GM18519 (cell line): ENCODE results near the gene GUCD1.
"Not testable (repeated sequence)": the region's sequence is repeated elsewhere in the genome, so short reads cannot be mapped to it uniquely, and the experiment has no call there.

Experiments used
- ATAC-seq: cut with Tn5 transposase; IDR thresholded peaks from one replicate; pipeline ENCODE4 v1.9.1; 2021; ENCODE audit warnings: mild to moderate bottlenecking, moderate library complexity; ENCODE audit not compliant: unreplicated experiment, low FRiP score

Gene GUCD1

DNA sequence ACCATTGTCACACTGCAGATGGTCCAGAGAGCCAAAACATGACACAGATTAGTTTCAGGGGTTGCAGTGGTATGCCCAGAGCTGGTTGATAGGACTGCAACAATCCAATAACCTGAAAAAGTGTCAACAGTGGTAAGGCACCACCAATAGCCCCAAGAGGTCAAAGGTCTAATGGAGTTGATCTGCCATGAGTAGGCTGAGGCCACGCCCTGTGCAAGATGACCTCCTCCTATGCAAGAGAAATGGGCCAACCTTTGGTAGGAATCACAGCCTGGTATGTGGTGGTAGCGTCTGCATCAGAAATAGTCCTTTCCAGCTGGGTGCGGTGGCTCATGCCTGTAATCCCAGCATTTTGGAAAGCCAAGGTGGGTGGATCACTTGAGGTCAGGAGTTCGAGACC lies 19.6 kb downstream of the GUCD1 start:
- ATAC-seq: no peak

DNA sequence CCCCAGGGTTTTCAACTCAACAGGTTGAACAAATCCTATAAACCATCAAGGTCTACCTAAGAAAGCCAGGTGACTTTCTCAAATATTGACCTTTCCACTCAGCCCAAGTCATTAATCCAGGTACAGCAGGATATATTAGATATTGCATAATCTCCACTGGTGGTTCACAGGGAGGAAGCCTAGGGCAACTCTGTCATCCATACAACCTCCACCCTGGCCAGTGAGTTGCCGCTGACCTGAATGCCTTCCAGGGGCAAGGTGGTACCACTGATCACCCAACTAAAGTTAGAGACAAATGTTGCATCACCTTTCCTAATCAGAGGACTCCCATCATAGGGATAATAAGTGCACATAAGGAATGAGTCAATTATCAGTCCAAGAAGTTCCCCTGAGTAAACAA lies 22.9 kb downstream of the GUCD1 start:
- ATAC-seq: no peak

DNA sequence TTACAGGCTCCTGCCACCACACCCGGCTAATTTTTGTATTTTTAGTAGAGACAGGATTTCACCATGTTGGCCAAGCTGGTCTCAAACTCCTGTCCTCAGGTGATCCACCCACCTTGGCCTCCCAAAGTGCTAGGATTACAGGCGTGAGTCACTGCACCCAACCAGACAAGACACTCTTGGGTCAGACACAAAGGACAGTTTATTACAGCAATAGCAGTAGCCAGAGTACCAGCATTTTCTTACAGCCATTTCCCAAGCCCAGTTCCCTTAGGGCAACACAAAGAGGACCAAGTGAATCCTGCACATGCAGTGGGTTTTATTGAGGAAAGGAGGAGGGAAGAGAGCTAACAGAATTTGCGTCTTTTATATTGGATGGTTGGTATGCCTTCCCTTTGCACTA lies 24.0 kb downstream of the GUCD1 start:
- not testable (repeated sequence) for ATAC-seq

DNA sequence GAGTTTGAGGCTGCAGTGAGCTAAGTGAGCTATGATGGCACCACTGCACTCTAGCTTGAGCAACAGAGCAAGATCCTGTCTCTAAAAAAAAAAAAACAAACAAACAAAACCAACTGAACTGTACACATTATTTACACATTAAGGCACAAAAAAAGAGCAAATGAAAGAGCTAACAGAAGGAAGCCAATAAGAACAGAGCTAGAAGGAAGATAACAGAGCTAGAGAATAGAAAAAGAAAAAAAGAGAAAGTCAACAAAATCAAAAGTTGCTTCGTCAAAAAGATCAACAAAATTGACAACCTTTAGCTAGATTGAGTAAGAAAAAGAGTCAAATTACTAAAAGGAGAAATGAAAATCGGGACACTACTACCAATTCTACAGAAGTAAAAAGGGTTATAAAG lies 25.0 kb downstream of the GUCD1 start:
- no peak for ATAC-seq

DNA sequence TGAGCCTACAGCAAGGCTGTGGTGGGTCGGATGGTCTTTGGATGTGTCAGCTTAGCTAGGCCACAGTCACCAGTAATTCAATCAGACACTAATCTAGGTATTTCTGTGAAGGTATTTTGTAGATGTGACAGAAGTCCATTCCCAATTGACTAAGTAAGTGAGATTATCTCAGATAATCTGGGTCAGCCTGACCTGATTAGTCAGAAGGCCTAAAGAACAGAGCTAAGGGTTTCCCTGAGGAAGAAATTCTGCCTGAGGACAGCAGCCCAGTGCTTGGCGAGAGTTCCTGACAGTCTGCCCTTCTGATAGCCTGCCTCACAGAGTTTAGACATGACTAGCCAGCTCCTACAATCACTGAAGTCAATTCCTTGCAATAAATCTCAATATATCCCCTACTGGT lies 28.7 kb downstream of the GUCD1 start:
- no peak for ATAC-seq

DNA sequence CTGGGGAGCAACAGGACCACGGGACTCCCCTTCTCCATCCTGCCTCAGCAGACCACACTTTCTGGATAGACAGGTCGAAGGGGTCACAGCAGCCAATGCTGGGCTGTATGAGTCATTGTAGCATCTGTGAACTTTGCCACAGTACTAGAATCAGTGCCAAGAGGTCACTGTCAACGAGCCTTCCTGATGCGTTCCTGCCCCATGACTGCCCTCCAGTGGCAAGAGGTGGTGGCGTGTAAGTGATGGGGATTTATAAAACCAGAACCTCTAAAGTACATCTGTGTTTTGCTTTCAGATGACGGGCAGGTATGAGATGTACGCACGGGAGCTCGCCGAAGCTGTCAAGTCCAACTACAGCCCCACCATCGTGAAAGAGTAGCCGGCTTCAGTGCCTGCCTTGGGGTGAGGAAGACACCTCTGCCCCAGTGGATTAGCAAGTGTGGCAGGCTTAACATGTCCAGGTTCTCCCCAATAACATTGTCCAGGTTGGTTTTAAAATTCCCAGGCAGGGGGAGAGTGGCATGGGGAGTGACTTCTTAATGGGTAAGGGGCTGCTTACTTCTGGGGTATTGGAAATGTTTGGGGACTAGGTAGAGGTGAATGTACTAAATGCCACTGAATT lies 29.4 kb downstream of the GUCD1 start:
- no peak for ATAC-seq

DNA sequence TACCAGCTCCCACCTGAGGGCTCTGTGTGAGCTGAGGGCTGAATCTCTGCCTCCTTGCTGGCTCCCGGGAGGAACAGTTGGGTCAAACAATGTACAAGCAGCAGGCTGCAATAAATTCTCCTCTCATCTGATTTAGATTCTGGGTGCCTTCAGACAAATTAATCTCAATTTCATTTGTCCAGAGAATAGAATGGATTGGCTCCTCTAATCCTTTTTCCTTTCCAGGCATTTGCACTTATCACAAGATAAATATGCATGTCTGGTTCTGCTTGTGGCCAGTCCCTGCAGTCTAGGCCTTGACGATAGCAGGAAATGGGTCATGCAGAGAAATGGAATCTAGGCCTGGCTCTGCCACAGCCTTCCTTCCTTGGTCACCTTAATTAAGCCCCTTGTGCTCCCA lies 31.1 kb downstream of the GUCD1 start:
- no peak for ATAC-seq

DNA sequence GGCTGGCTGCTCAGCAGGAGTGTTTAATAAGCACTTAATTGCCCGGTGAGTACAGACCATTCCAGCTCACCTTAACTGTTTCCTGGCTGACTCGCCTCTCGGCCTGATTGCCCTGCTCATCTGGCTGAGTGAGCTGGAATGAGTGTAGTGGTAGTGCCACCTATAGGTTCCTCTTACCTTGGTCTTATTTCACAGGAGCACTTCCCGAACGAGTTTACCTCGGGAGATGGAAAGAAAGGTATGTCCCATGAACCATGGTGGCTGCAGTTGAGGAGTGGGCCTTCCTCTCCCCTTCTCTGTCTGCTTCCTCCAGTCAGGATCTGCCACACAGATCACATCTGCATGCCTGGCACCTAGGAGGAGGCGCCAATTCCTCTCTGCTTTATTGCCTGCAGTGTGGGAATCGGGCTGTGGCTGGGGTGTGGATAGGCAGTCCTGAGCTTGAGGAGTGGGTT lies 33.1 kb downstream of the GUCD1 start:
- no peak for ATAC-seq

DNA sequence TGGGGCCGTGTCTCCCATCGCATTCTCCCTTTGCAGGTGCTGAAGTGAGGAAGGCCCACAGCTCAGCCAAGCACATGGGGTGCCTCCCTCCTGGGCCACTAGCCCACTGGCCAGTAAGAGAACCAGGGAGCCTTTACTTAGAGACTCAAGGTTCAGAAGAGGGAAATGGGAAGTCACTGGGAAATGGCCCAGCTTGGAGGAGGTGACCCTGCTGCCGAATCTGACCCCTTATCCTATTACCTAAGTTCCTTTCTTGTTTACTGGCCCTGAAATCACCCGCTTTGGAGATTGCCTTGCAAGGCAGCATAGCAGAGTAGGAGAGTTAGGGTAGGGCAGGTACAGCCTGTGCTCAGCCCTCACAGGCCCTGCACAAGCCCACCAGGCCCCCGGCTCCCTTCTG lies 35.4 kb downstream of the GUCD1 start:
- ATAC-seq: no peak

DNA sequence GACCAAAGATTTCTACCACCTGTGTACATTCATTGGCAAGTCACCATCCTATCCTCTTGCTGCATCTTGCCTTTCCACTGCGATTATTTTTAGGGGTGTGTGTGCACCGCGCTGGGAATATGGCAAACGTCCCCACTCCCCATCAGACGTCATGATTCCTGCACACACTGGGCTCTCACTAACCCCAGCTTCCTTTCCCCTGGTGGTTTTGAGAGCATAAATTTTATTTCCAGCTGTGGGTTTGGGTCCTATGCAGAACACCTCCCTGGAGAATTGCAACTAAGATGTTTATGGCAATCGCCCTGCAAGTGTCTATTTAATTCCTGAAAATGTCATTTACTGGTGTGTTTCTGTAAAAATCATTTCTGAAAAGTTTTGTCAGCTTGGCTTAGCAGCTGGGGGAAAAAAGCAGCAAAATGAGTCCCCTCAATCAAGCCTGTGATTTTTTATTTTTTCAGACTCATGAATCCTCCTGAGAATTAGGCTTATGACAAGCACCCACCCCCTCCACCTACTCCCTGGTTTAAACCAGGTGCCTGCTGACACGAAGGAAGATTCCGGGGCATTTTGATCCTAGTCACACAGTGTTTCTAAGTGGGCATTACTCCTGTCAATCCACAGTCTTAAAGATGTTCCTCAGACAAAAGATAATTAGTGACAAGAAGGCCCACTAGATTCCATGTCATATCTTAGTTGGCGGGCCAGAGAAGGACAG lies 36.0 kb downstream of the GUCD1 start:
- ATAC-seq: no peak

DNA sequence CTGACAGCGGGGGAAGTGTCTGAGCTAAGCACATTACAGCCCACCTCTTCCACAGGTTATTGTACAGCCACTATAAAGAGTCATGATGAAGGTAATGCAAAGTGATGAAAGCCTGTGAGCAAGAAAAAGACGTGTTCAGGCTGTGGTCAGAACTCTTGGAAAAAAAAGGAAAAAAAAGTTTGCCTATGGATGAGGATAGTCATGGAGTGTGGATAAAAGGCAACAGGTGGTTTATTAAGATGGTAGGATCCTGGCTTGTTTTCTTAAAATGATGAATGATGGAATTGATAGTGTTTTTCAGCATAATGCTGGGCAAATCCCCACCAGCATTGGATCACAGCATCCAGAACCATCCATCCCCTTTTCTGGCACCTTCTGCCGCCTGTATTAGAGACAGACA lies 36.7 kb downstream of the GUCD1 start:
- ATAC-seq: no peak

DNA sequence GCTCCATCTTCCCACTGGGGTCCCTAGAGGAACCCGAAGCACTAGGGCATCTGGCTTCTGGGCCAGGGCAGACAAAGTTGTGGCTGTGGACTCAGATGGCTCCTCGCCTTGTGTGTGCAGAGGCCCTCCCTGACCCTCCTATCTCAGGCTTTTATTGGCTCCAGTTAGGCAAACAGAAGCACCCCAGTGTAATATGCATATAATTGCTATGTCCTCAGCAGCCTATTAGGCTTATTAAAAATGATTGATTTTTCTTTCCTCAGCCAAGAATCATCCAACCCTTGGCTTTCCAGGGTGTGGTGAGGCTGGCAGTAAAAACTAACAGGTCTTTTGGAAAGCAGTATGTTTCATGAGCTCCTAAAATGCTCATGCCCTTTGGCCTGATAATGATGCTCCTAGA lies 37.5 kb downstream of the GUCD1 start:
- ATAC-seq: no peak

DNA sequence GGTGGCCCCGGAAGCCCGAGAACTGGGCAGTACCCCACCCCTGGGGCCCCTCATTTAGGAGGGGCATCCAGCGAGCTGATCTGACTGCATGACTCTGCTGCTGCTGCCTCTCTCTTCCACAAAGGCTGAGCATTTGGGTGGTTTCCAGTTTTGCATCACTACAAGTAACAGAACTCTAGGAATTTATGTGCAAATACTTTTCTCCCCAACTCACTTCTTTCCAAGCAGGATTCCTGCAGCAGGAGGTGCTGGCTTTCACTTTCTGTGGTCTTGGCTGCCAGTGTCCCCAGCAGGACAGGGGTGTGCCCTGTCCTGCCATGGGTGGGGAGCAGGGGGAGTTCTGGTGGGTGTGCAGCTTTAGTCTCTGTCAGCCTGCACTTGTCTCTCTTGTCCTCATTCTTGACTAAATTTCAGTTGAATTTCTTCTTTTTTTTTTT lies 38.6 kb downstream of the GUCD1 start:
- no peak for ATAC-seq

DNA sequence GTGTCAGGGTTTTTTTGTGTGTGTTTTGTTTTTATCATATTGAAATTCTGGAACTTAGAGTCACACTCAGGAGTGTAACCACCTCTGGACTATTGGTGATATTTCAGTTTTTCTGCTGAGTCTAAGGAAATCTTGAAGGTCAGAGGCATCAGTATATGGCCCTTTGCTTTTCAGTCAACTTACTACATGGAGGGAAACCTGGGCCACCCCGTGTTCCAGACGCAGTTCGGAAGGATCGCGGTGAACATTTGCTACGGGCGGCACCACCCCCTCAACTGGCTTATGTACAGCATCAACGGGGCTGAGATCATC lies 40.0 kb downstream of the GUCD1 start:
- no peak for ATAC-seq

DNA sequence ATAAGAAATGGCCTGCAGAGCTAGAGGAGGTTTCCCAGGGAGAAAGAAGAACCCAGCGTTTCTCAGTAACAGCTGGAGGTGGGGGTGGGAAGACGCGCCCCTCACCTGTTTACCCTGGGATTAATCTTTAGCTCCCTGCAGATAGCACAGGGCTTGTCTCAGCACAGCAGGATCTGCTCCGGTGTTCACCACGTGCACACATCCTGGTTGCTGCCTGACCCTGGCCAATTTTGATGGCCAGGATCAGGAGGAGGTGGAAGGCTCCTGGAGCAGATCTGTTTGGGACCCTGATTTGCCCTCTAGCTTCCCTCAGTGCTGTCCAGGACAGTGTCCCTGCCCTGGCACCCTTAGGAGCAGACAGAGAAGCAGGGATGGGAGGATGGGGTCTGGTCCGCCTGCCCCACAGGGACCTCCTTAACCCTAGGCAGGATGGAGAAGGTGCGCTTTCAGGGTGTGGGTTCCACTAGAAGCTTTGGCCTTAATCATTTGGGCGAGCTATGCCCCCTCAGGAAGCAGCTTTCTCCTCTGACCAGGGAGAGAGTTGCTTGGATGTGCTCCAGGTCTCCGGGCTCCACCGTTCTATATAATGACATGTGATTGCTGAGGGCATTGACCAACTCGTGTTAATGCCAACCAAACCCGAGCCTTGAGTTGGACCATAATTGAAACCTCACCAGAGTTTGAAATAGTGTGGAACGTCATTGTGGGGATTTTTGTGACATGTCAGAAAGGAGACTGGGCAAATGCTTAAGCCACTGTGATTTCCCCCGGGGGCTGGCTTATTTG lies 40.5 kb downstream of the GUCD1 start:
- ATAC-seq: no peak

DNA sequence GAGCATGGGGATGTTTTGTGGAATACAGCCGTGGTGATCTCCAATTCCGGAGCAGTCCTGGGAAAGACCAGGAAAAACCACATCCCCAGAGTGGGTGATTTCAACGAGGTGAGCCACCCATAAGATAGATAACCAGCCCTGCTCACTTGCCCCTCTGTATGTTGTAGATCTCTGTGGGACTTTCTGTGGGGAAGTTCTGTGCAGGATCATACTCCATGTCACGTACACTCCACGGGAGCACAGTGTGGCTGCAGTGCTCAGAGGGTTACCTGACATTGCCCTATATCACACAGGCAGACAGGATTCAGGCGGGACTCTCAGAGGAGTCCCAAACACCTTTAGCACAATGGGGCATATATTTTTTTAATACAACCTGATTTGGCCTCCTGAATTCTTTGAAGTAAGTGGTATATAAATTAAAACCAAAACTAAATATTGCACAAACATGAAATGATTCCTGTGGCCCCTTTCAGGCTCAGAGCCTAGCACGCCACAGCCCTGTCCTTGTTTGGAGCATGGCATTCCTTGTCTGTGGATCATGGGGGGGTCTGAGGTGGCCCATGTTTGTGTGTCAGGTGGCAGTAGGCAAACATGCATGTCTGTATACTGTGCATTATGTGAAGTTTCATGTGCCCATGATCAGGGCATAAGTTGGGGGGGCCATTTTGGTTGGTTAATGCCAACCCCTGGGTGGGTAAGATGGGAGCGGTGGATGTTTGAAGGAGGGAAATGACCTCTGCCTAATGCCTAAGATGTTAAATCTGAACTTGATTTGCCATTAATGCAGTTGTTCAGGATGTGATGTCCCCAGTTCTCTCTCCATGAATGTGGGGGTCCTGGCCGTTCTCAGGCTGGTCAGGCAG lies 41.3 kb downstream of the GUCD1 start:
- ATAC-seq: no peak

DNA sequence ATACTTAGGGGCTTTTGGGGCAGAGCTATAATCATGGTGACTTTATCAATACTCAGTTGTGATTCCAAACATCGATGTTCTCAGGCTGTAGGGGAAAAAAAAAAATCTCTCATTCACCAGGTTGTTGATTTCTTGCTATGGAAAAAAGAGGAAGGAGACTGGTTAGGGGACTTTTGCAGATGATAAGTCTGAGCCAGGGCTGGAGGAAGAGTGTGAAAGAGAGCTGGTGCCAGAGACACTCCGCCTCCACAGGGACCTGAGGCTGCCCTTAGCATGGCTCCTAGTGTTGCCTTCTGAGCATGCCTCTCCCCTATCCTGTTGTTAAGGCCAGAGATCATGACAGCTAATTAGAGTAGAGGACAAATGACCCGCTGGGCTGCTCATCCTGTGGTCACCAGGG lies 42.9 kb downstream of the GUCD1 start:
- no peak for ATAC-seq

DNA sequence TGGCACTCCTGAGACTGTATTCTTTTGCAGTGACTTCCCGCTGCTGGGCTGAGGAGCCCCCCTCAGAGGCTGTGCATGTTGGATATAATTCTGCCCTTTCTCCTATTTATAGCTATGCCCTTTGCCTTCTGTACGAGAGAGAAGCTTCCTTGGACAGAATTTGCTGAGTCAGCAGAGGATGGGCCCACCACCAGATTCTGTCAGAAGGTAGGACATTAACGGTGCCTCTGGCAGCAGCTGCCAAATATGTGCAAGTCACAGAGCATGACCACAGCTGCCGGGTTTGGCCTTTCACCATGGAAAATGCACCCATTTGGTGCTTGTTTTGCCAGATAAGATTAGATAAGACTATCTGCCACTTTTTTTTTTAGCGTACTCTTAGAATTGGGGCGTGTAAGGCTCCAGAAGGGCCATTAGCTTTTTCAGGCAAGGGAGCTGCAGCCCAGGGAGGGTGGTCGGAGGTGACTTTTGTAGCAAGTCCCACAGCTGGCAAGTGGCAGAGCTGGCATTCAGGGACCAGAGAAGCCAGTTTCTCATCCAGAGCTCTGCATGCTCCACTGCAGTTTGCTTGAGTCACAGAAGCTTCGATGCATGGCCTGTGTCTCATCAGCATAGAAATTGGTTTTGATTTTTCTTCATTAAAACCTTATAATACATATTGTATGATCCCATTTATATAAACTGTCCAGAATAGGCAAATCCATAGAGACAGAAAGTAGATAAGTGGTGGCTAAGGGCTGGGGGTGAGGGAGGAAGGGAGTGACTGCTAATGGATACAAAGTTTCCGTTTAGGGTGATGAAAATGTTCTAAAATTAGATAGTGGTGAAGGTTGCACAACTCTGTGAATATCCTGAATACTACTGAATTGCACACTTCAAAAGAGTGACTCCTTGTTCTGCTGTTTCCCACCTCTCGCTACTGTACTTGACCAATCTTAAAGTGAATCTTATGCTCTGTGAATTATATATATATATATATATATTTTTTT lies 44.0 kb downstream of the GUCD1 start:
- no peak for ATAC-seq

DNA sequence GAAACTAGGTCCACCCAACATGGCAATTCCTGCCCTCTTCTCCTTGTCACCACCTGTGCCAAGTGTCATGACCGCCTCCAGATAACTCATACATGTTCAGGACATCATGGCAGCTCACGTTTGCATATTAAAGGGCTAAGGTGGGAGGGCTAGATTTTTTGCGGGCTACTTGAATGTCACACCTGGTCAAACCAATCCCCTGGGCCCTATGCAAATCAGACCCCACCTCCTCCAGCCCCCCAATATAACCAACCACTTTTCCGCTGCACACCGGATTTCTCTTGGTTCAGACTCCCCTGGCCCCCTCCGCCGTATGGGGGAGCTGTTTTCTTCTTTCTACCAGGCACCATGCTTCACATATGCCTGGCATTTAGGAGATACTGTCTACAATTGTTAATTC lies 47.2 kb downstream of the GUCD1 start:
- ATAC-seq: no peak
